ENCODE data around the gene BTBD3.
A peak's percentile ranks its signal among the peaks of the same experiment; 100 is the strongest.

BTBD3 gene

DNA sequence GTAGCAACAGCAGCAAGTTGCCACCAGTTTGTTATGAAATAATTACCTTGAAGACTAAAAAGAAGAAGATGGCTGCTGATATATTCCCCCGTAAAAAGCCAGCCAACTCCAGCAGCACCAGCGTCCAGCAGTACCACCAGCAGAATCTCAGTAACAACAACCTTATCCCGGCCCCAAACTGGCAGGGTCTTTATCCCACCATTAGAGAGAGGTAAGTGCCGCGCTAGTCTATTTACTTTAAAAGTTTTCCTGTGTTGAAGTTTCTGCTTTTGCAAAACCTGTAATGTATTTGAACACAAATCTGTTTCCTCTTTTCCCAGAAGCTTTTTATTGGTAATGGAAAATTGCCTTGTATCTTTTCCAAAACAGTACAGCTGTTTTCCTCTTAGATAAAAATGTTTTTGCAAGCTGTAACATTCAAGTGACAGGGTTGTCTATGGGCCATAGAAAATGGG is 725 bp downstream of the BTBD3 start:
- peak in 4 of 14 donors; percentile 14 to 52 (median 36) for DNase-seq

DNA sequence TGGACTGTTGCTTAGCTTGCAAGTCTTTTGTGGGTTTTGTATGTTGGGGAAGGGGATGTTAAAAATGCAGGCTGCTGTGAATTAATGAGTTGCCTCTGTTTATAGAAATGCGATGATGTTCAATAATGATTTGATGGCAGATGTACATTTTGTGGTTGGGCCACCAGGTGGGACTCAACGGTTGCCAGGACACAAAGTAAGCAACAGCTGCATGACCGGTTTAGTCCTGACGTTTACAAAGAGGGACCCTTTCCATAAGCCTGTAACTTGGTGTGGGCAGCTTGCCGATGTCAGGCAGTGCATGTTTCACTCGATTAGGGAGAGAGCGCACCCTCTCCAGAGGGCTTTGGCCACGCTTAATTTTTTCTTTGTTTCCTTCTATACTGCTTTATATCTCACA is 1.3 kb downstream of the BTBD3 start:
- DNase-seq: peak in 8 of 14 donors; percentile 14 to 59 (median 31)

DNA sequence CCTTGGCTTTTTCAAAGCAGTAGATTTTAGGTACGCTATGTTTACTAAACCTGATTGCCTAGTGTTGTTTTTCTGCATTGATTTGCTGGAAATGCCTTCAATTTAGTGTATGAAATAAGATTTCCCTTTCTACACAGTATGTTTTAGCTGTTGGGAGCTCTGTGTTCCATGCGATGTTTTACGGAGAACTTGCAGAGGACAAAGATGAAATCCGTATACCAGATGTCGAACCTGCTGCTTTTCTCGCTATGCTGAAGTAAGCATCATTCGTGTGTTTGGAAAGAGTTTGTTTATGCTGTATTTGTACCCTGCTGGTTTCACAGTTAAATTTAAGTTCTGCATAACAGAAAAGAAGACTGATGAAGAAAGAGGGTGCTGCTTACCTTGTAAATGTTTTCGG is 1.9 kb downstream of the BTBD3 start:
- DNase-seq: peak in 1 of 14 donors; percentile 55

DNA sequence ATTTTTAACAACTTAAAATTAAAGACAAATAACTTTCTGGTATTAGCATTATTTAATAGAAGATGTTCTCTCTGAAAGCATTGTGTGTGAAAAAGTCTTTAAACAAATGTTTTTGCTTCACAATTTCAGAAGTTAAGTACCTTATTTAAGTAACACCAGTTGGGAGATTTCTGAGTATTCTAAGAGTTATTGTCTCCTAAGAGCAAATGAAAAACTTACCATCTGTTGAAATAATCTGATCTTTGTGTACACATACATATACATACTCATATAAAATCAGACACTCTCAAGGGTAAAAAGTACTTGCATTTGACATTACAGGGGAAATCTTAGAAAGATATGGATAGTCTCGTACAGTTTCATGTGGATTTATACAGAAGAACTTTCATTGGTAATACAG is 2.4 kb downstream of the BTBD3 start:
- DNase-seq: no peak

DNA sequence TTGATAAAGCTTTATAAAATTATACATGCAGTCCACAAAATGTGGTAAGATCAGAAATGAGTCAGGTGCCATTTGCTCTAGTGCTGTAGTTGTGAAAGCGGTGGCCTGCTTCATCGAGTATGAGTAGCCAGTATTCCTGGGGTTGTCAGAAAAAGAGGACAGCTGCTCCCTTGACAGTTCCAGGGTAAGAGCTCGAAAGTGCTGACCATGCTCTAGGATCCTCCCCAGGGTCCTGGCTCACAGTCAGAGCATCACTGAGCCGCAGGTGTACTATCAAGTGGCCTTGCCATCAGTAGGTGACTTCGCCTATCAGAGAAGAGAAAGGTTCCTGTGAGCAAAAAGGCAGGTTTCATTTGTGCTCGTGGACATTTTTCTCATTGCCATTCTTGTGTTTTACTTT is 3.6 kb downstream of the BTBD3 start:
- peak in 3 of 14 donors; percentile 6 to 93 (median 9) for DNase-seq

DNA sequence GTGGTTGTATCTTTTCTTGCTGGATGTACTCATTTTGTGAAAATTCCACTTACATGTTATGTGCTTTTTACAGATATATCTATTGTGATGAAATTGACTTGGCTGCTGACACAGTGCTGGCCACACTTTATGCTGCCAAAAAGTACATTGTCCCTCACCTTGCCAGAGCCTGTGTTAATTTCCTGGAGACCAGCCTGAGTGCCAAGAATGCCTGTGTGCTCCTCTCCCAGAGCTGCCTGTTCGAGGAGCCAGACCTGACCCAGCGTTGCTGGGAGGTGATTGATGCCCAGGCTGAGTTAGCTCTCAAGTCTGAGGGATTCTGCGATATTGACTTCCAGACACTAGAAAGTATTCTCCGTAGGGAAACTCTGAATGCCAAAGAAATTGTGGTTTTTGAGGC is 4.9 kb downstream of the BTBD3 start:
- peak in 10 of 14 donors; percentile 16 to 96 (median 32) for DNase-seq

DNA sequence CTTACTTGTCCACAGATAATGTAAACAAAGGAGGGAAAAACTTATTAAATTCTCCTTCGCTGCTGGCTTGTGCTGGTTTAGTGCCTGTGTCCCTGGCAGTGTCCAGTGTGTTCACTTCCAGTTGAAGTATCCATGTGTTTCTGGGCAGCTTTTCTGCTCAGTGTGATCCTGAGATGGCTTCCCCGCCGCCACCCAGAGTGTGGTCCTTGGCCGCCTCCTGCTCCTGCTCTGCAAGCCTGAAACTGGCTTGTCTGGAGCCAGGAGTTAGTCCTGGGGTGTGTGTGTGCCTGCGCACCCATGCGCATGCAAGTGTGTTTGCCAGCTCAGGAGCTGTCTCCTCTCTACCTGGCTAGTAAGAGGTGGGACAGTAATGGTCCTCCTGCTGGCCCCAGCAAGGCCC is 7.2 kb downstream of the BTBD3 start:
- peak in 5 of 14 donors; percentile 21 to 78 (median 41) for DNase-seq

DNA sequence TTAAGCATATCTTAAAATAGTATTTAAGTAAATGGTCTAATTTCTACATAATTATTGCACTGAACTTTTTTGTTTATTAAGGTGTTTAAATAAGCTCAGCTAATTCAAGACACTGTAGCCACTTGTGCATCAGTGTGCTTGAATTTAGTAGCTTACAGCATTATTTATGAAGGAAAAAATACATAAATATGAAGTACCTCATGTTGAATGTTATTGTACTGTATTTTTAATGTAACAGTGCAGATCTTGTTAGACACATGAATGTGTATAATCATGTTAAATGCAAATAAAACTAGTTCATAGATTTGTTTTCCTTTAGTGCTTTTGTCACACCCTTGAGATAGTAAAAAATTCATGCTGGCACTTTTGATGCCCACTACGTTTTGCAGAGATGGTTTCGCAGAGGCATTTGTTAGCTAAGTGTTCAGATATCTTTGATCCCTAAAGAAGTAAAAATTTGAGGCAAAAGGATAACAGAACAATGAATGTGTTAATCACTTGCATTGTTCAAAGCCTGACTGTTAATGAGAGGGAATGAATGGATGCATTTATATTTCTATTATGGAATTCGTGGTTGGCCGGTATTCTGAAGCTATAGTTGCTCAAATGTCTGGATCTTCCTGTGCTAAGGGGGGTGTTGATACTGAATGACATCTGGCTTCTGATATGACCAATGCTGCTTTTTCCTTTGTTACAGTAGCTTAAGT is 8.8 kb downstream of the BTBD3 start:
- DNase-seq: no peak

DNA sequence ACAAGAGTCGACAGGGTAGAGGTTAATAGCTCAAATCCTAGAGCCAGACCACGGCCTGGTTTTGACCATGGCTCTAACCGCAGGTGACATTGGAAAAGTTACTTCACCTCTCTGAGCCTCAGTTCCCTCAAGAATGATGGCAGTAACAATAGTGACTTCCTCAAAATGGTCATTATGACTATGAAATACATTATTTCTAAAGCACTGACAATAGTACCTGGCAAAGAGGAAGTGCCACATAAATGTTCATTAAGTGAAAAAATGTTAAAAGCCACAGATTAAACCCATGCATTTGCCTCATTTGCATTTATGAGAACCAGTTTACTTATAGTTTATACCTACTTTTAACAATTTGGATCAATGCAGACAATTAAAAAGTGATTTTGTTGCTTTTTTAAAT is 12.3 kb downstream of the BTBD3 start:
- no peak for DNase-seq

DNA sequence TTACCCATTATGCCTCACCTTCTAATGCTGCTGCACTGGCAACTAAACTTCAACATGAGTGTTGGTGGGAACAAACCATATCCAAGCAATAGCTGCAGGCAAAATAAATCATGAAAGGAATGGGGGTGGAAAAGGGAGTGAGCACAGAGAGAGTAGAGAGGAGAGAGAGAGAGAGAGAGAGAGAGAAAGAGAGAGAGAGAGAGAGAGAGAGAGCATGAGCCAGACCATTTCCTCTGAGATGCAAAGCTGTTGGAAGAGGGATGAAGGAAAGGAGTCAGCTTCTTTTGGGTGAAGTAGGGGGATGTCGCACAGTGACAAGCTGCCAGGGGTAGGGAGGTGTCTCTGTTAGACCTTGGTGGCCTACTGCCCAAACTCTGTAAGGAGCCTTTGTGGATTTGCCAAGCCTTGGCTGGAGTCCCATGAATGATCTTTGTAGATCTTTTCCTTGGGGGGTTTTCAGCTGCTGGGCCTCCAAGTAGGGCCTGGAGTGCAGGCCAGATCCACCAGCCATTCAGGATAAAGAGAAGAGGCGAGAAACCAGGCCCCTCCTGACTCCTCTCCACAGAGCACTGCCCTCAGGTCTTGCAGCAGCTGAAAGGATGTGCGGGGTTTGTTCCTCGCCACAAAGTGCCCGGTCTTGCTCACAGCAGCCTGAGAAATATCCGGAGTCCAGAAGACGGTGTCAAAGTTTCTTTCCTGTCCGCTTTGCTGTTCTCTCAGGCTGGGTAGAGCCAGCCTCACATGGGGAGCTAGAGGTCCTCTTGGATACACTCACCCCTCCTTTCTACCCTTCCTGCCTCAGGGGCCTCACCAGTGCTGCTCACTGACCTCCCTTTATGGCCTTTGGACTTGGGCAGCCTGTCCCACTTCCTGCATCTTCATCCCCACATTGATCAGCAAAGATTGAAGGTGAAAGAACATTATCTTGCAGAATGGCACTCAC is 17.8 kb downstream of the BTBD3 start:
- peak in 1 of 14 donors; percentile 32 for DNase-seq

DNA sequence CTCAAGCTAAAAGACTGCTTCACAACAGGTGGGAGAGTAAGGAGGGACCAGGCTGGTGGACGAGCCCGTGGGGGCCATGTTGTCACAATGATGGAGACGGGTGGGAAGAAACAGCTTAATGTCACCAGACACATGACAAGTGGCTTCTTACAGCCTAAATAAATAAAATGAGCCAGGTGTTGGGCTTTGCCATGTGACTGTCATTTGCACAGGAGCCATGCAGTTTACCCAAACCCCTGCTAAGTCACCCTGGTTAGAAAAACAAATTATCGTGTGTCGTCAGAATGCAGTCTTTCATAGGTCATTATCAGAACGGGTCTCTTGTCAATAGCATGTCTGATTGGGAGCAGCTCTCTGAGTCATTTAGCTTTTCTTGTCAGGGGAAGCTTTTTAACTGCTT is 18.5 kb downstream of the BTBD3 start:
- DNase-seq: no peak

DNA sequence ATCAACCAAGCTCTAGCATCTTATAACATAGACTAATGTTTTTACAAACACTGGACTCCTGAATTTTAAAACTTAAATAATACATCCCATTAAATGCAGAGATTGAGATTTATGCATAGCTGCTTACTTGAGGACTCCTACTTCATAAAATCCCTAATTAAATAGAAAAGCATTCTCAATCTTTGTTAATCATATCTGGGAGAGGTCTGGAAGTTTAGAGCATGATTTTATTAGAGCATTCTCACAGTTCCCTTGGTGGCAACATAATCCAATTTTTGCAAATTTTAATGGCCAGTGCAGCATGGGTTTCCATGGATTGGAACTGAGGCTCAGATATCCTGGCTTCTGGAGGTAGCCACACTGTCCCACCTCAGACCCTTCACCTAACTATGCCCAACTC is 19.5 kb downstream of the BTBD3 start:
- DNase-seq: no peak

DNA sequence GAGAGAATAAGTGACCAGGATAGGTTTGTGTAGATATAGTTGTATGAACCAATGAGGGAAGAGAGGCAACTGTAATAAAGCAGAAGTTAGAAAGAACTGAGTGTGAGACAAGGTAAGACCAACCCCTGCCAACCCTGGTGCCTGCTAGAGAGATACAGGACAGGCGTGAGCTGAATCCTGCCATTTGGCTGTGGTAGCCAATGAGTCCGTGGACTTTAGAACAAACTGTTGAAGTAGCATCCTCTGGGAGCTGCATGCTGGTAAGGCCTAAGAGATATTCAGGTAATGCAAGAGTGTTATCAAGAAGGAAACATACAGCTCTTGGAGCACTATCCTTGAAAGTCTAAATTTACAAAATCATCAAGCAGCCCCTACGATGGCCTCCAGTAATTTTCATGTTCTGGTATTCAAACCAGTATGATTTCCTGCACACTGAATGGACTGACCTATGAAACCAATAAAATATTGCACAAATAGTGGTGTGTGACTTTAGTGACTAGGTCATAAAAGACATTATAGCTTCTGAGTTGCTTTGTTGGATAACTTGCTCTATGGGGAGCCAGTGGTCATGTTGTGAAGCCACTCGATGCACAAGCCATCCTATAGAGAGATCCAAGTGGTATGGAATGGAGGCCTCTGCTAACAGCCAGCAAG is 24.0 kb downstream of the BTBD3 start:
- DNase-seq: no peak

DNA sequence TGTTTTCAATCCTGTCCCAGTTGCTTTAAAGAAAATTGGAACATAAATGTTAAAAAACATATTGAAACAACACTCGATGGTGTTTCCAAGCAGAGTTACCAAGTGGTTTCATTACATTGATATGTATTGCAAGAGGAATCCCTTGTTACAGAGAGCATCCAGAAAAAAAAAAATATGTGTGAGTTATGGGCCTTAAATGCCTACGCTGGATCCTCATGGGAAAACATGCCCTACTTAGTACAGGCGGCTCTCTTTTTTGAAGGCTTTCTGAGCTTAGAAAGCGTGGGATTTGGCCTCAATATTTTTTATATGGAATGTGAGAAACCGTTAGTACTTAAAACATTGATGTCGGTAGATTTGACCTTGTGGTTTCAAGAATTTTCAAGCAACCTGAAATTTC is 26.1 kb downstream of the BTBD3 start:
- no peak for DNase-seq

DNA sequence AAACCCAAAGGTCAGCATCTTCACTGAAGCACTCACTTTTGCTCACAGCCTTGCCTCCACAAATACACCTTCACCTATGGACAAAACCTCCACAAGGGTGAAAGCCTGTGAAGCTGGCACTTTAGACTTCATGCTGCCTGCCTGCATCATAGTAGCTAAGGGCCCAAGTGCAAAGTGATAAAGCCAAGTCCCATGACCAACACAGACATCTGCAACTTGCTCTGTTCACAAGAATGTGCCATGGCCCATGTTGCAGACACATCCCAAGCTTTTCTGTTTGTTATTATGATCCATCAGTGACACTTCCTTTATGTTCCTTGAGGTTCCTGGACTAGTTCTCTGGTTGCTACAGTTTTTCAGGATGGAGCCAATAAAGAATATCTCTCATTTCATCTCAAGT is 31.1 kb downstream of the BTBD3 start:
- DNase-seq: no peak

DNA sequence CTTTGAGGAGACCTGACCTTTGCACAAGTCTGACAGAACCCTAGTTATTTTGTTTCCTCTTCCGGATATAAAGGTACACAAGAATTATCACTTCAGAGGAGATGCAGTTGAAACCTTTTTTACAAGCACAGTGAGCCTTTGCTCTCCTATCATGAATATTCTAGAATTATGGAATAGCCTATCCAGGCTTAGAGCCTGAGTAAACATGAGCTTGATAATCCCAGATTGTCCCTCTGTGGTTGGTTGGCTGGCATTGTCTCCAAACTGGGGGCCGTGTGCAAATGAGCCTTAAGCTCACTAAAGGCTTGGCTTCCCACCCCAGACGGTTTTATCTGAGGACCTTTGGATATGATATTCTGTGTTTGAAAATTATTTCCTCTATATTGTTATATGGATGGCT is 32.0 kb downstream of the BTBD3 start:
- DNase-seq: no peak

DNA sequence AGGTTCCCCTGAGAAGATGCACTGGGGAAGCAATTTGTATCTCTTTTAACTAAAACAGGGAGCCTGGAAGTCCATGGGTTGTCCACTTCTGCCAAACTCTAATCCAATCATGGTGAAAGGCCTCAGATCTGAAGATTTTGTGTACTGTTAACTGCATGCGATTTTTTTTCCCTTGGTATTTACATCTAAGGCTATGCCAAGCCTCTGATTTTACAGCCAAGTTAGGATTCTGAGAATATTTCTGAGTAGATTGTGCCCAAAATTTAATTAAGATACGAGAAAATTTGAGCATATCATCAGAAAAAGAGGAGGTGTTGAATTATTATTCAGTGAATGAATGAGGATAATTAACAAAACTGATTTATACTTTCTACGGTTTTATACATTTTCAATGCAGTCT is 34.0 kb downstream of the BTBD3 start:
- DNase-seq: no peak

DNA sequence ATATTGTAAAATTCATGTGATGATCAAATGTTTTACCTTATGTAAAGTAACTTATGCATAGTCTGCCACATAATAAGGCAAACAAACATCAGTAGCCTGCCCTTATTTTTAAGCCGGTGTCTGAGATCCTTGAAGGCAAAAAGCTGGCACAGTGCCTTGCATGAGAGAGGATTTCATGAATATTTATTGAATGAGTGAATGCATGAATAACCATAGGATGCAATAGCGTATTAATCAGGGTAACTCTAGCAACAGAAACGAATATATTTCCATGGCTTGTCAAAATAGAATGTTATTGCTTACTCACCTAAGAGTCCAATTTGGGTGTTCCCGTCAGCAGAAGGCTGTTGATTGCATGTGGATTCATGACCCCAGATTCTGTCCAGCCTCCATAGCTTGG is 34.9 kb downstream of the BTBD3 start:
- DNase-seq: no peak

DNA sequence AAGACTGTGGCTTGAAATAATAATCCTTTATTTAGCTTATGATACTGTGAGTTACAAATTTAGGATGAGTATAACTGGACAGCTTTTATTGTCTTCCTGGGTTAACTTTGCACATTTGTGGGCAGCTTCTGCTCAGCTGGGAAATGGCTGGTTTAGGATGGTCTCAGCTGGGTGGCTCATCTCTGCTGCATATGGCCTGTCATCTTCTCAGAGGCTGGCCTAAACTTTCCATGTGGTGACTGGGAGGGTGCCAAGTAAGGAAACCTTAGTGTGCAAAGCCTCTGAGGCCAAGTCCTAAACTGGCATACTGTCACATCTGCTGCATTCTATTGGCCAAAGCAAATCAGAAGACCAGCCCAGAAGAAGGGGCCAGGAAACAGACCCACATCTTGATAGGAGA is 40.2 kb downstream of the BTBD3 start:
- no peak for DNase-seq

DNA sequence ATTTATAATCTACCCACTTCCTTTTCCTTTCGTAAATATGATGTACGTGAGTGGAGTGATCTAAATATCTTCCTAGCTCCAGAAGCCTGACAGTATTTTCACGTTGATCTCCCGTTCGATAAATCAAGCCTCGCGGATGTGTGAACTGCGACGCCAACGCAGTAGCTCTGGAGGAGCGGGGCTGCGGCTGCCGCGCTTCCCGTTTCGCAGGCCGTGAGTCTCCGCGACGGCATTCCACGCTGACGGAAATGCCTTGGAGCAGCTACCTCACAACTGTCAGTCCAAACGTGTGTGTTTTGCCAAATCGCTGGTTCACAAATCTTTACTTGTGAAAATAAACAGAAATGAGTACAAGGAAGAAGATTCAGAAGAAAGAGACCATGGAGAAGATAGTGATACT is 41.2 kb downstream of the BTBD3 start:
- DNase-seq: no peak

DNA sequence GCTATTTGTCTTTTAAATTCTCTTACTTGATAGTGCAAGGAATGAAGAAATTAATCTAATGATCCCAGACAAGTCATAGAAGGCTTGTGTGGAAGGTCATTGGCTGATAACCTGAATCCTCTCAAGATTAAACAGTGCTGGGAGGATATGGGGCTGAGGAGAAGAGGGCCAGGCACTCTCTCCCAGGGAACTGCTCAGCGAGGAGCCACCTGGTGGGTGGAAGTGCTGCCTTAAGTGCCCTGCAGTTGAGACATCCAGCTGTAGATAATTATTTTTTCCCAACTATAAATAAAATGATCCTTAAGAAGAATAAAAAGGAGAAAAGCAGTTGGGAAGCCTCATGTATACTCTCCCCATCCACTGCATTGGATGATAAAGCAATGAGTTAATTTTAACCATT is 47.9 kb downstream of the BTBD3 start:
- no peak for DNase-seq

DNA sequence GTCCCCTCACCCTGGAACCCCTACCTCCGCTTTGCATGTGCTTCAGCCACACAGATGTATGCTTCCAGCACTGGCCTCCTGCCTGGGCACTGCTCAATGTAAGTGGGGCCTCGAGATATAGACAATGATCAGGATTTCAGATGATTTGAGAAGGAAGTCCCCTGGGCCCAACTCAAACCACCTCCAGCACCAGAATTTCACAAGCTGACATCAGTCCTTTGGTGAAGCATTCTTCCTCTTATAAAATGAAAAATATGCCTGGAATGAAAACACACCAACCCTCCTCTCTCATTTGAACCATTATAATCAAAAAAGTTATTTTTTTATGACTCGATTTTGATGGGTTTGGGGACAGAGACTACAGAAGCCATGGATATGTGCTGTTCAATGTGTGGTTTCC is 48.5 kb downstream of the BTBD3 start:
- DNase-seq: no peak

DNA sequence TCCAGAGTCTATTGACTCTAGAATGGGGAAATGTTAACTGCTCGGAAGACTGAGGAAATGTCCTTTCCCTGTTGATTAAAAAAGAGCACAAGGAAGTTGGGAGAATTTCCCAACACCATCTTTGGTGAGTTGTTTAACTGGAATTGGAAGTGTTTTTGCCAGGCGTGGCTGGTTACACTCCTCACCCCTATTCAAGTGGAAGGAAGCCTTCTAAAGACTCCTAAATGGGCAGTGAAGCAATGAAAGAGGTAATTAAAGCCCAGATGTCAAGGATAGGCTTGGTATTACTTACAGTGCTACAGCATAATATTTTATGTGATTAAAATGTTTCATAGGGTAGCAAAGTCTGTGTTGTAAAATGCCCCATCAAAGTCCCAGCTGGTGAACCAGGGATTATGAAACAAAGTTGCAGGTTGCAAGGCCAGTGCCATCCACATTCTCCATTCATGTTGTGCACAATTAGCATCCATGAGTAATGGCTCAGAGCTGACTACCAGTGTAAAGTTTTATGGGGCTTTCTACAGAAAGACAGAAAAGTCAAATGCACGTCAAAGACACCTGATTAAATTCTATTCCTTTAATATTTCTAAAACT is 52.6 kb downstream of the BTBD3 start:
- no peak for DNase-seq

All from C1 segment of cervical spinal cord (tissue), 14 donors.